Lung (tissue), 12 donors: ENCODE results near the gene CAP2. TPM values are rescaled to one million over a fixed set of nuclear protein-coding genes. Genes with fewer than 3 reads are reported as not detected.

Experiments used
- ATAC-seq: fragments of 200-7000 bp; cut with Tn5 transposase; one replicate; pipeline ENCODE4 v1.9.1; 2020; ENCODE audit warnings: moderate number of reproducible peaks; ENCODE audit not compliant: insufficient read depth, low FRiP score
- DNase-seq, 3 donors: peaks; one replicate each; pipeline ENCODE4 v3.0.0-alpha.2; 2013 to 2017
- H3K27ac ChIP-seq, 2 donors: one replicate each; pipeline ENCODE4 v1.5.1; 2013; ENCODE audit warnings: mild to moderate bottlenecking in 2 of 2, moderate library complexity in 2 of 2, control low read depth in 1 of 2, inconsistent platforms in 1 of 2, low read depth in 1 of 2, low read length in 1 of 2
- H3K27me3 ChIP-seq, 3 donors: one replicate each; pipeline ENCODE4 v1.5.1; 2013; ENCODE audit warnings: low read length in 2 of 3; ENCODE audit not compliant: control insufficient read depth in 3 of 3, insufficient read depth in 3 of 3
- H3K36me3 ChIP-seq, 4 donors: one replicate each; pipeline ENCODE4 v1.5.1; 2013; ENCODE audit warnings: low read length in 4 of 4, mild to moderate bottlenecking in 1 of 4, moderate library complexity in 1 of 4; ENCODE audit not compliant: control insufficient read depth in 4 of 4, insufficient read depth in 4 of 4
- H3K4me1 ChIP-seq, 5 donors: one replicate each; pipeline ENCODE4 v1.5.1; 2013; ENCODE audit warnings: low read length in 5 of 5, mild to moderate bottlenecking in 2 of 5, moderate library complexity in 1 of 5; ENCODE audit not compliant: control insufficient read depth in 5 of 5, insufficient read depth in 5 of 5
- H3K4me3 ChIP-seq: one replicate; pipeline ENCODE4 v1.5.1; 2013; ENCODE audit warnings: mild to moderate bottlenecking, control low read depth, moderate library complexity
- H3K9ac ChIP-seq, 2 donors: one replicate each; pipeline ENCODE4 v1.5.1; 2013; ENCODE audit warnings: low read length in 2 of 2, control low read depth in 1 of 2; ENCODE audit not compliant: insufficient read depth in 1 of 2
- H3K9me3 ChIP-seq, 4 donors: one replicate each; pipeline ENCODE4 v1.5.1; 2013; ENCODE audit warnings: low read length in 3 of 4, mild to moderate bottlenecking in 1 of 4, moderate library complexity in 1 of 4; ENCODE audit not compliant: control insufficient read depth in 4 of 4, insufficient read depth in 3 of 4
- CTCF ChIP-seq: IDR thresholded peaks from 2 replicates; pipeline ENCODE4 v1.5.1; 2012; ENCODE audit warnings: mild to moderate bottlenecking; ENCODE audit errors: control extremely low read depth, extremely low read depth
- WGBS, 2 donors: extraction: QIAGEN DNeasy Blood & Tissue Kit; methylation state at CpG; one replicate each; pipeline ENCODE4 v1.1.7; 2013; 5-methylcytosine and 5-hydroxymethylcytosine counted together
- polyA plus RNA-seq, 2 donors: library from polyadenylated mRNA; stranded (reverse); fragments of 200-250 nt; gene quantifications; one replicate each; pipeline ENCODE4 v1.2.1, GENCODE V29; 2013
- total RNA-seq, 2 donors: library from RNA; depleted of rRNA in 1 of 2; stranded (reverse); fragments of >200 nt in 1 of 2; gene quantifications; one replicate each; pipeline ENCODE4 v1.2.1, GENCODE V29; 2014 to 2021
- donor health status: control.
- donor health status: control.
- donor health status: Bipolar disorder and iron deficiency.
- donor health status: healthy.
- donor health status: DM: yes; HTN: yes; CAD: no.

Gene CAP2
- total and polyA plus RNA-seq, 4 donors = 2.0 to 5.7 (median 3.4) TPM

GRCh38 chr6:17482711-17483110, 89.3 kb downstream of the CAP2 start:
- H3K9ac ChIP-seq = no peak overlapping the region
- H3K27ac ChIP-seq = peak overlapping the region in 1 of 2 donors; percentile 60
- 93% methylated on average over 7 of the region's 7 CpGs for WGBS, 2 donors
- H3K4me3 ChIP-seq = no peak overlapping the region
- no peak for ATAC-seq
- no peaks in the 10 kb centered on the region for H3K27me3 ChIP-seq
- H3K36me3 ChIP-seq = no peaks in the 10 kb centered on the region
- H3K9me3 ChIP-seq = no peaks in the 10 kb centered on the region
- H3K4me1 ChIP-seq = peaks cover 0 to 3% (median 0%) of the 10 kb centered on the region in 5 donors
- TF ChIP-seq CTCF = no peak
- no peak for DNase-seq

DNA sequence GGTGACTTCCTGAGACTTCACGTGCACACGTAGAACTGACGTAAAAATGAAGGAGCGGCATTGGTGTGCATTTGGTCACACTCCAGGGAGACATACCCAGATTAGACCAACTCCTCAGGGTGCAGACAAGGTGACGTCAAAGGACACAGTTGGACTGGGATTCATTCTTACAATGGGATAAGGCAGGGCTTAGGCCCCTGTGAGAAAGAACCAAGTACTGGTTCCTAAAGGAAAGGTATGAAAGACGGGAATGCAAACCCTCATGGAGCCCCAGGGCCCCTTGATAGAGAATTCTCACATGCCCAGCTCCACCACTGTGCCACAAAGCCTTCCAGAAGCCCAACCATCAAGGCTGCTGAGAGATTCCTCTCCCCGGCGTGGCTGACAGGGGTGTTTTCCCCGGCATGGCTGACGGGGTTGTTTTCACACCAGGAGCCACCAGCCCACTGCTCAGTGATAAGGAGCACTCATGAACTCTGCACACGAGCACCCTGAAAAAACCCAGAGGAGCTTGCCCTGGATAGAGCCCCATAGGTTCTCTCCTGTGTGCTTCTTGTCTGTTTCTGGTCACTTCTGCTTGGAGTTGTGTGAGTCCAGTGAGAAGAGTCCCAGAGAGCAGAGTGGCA, 90.1 kb downstream of the CAP2 start:
- Histone ChIP-seq H3K36me3 (no peaks in the 10 kb centered on the region), H3K9ac (no peak overlapping the region), H3K4me3 (no peak overlapping the region), H3K27me3 (no peaks in the 10 kb centered on the region), H3K27ac (peak overlapping the region in 1 of 2 donors; percentile 60), H3K4me1 (peaks cover 0 to 2% (median 0%) of the 10 kb centered on the region in 5 donors), H3K9me3 (no peaks in the 10 kb centered on the region)
- WGBS, 2 donors = 92 to 96% methylated on average over 11 of the region's 11 CpGs
- no peak for DNase-seq
- no peak for ATAC-seq
- TF ChIP-seq CTCF = no peak

DNA sequence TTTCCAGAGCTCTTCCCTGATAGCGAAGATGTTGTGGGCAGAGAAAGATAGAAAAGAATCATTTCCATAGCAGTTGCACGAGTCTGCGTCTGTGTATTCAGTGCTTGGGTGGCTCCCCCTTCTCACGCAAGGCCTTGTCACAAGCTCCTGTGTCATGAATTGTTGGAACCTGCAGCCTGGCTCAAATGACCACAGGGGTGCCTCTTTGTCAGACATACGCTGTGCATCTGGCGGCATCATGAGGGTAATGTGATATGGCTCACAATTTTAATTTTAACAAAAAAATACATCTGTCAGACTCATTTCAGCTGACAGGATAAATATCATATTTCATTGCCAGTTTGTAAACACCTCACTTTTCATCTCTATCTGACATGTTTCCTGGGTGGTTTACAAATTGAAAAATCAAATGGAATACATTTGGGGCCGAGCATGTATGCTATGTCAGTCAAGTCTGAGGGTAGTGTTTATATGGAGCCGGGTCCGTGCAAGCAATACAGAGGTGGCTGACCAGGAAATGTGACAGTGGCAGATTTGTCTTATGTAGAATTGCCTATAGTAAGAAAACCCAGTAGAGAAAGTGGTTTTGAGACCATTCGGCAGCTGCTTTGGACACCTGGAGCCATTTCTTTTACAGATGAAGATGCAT, 90.9 kb downstream of the CAP2 start:
- WGBS, 2 donors = 87 to 91% methylated on average over 10 of the region's 10 CpGs
- H3K9ac ChIP-seq = no peak overlapping the region
- ATAC-seq (no peak), DNase-seq (no peak)
- H3K4me1 ChIP-seq = no peaks in the 10 kb centered on the region
- no peak for TF ChIP-seq CTCF
- H3K36me3 ChIP-seq = no peaks in the 10 kb centered on the region
- no peak overlapping the region for H3K4me3 ChIP-seq
- H3K27ac ChIP-seq = peak overlapping the region in 1 of 2 donors; percentile 60
- no peaks in the 10 kb centered on the region for H3K27me3 ChIP-seq
- no peaks in the 10 kb centered on the region for H3K9me3 ChIP-seq
